HG03439 (cell line): ENCODE results near the gene SWSAP1.
"Not testable (repeated sequence)": the region's sequence is repeated elsewhere in the genome, so short reads cannot be mapped to it uniquely, and the experiment has no call there.

Experiments used
- ATAC-seq: cut with Tn5 transposase; IDR thresholded peaks from one replicate; pipeline ENCODE4 v1.9.1; 2021; ENCODE audit warnings: mild to moderate bottlenecking, moderate library complexity; ENCODE audit not compliant: unreplicated experiment

SWSAP1 gene

GRCh38 chr19:11354102-11354501, 20.4 kb upstream of the SWSAP1 start:
- ATAC-seq, result not testable (repeated sequence)

GRCh38 chr19:11355160-11356073, 19.0 kb upstream of the SWSAP1 start, which contains the start of gene PLPPR2:
Gene PLPPR2 (plus strand): TSS chr19:11355432. CDS start chr19:11357674, 2,242 bp downstream.
- no peak for ATAC-seq

GRCh38 chr19:11356074-11356397, 18.4 kb upstream of the SWSAP1 start:
- ATAC-seq, result no peak

- ATAC-seq, result no peak
These were observed 17.6 kb upstream of the SWSAP1 start for GRCh38 chr19:11356676-11357550.

- no peak for ATAC-seq
These were observed 15.0 kb upstream of the SWSAP1 start for GRCh38 chr19:11359421-11359820.

- ATAC-seq, result no peak
These were observed 13.3 kb upstream of the SWSAP1 start for GRCh38 chr19:11361037-11361770.

GRCh38 chr19:11361771-11362731, 12.4 kb upstream of the SWSAP1 start:
- ATAC-seq, result no peak

GRCh38 chr19:11363881-11364280, 10.6 kb upstream of the SWSAP1 start:
- ATAC-seq, result no peak

GRCh38 chr19:11364296-11364904, 10.1 kb upstream of the SWSAP1 start:
- no peak for ATAC-seq

- no peak for ATAC-seq
These were observed 9.5 kb upstream of the SWSAP1 start for GRCh38 chr19:11364935-11365334.

- no peak for ATAC-seq
These were observed 8.8 kb upstream of the SWSAP1 start for GRCh38 chr19:11365557-11366117.

GRCh38 chr19:11367528-11367927, 6.9 kb upstream of the SWSAP1 start:
- ATAC-seq, result no peak

- no peak for ATAC-seq
These were observed 3.7 kb upstream of the SWSAP1 start for GRCh38 chr19:11370744-11371143.

- no peak for ATAC-seq
These were observed 1.1 kb upstream of the SWSAP1 start for GRCh38 chr19:11373166-11373884.

GRCh38 chr19:11373885-11374432, 507 bp upstream of the SWSAP1 start:
- ATAC-seq, result no peak

GRCh38 chr19:11375143-11375948, 880 bp downstream of the SWSAP1 start:
- no peak for ATAC-seq

GRCh38 chr19:11377237-11377636, 2.8 kb downstream of the SWSAP1 start:
- ATAC-seq, result no peak
